Caco-2 (cell line): ENCODE data around the gene SIM1. TPM values are rescaled to one million over a fixed set of nuclear protein-coding genes. Genes with fewer than 3 reads are reported as not detected.

ENCODE experiments used
- BruUV-seq: library from RNA; stranded (reverse); fragments of 400-500 nt; replicated peaks from 2 replicates; lab custom pipeline; 2021; lab: Mats Ljungman, UMichigan
- CTCF ChIA-PET: fragments of 300-600 bp; sonication (Branson Sonifier 250); formaldehyde crosslinking; loops from one replicate; lab custom pipeline; 2022; ENCODE audit warnings: antibody characterized with exemption; lab: Charles Lee
- POLR2A ChIA-PET: fragments of 300-600 bp; sonication (Branson Sonifier 250); formaldehyde crosslinking; loops from one replicate; lab custom pipeline; 2022; ENCODE audit warnings: antibody characterized with exemption; lab: Charles Lee
- DNase-seq, 2 experiments: peaks; one replicate each; pipeline versions ENCODE4 v3.0.0 to v3.0.0-alpha.2; 2020 to 2022
- H3K27me3 ChIP-seq: replicated peaks from 2 replicates; pipeline ENCODE4 v1.6.0; 2011; ENCODE audit warnings: low read length; ENCODE audit not compliant: control insufficient read depth, insufficient read depth
- H3K36me3 ChIP-seq: 2 replicates; pipeline ENCODE4 v1.5.1; 2011; ENCODE audit warnings: low read length; ENCODE audit not compliant: control insufficient read depth, insufficient read depth
- H3K4me1 ChIP-seq: fragments of 250-450 bp; sonication (Bioruptor Pico); 2 replicates; pipeline ENCODE4 v1.5.1; 2020; ENCODE audit warnings: mild to moderate bottlenecking
- H3K4me3 ChIP-seq: 2 replicates; pipeline ENCODE4 v1.5.1; 2011; ENCODE audit warnings: low read depth, mild to moderate bottlenecking, control low read depth, low read length
- H3K9me3 ChIP-seq: fragments of 250-450 bp; sonication (Bioruptor Pico); 2 replicates; pipeline ENCODE4 v1.5.1; 2020; ENCODE audit warnings: mild to moderate bottlenecking, moderate library complexity
- H3K27ac Mint-ChIP-seq: one replicate; pipeline ENCODE4 v1.8.0; 2022; ENCODE audit warnings: mixed read lengths; ENCODE audit not compliant: unreplicated experiment
- H3K27me3 Mint-ChIP-seq: one replicate; pipeline ENCODE4 v1.8.0; 2022; ENCODE audit warnings: mixed read lengths; ENCODE audit not compliant: insufficient read depth, unreplicated experiment
- H3K36me3 Mint-ChIP-seq: one replicate; pipeline ENCODE4 v1.8.0; 2022; ENCODE audit warnings: mild to moderate bottlenecking, mixed read lengths; ENCODE audit not compliant: insufficient read depth, unreplicated experiment
- H3K4me1 Mint-ChIP-seq: one replicate; pipeline ENCODE4 v1.8.0; 2022; ENCODE audit warnings: low read depth, mixed read lengths; ENCODE audit not compliant: unreplicated experiment
- H3K4me3 Mint-ChIP-seq: one replicate; pipeline ENCODE4 v1.8.0; 2022; ENCODE audit warnings: mild to moderate bottlenecking, moderate library complexity, mixed read lengths; ENCODE audit not compliant: unreplicated experiment
- H3K9me3 Mint-ChIP-seq: one replicate; pipeline ENCODE4 v1.8.0; 2022; ENCODE audit warnings: mixed read lengths; ENCODE audit not compliant: unreplicated experiment
- intact Hi-C: fragments of 100-400 bp; cut with micrococcal nuclease; formaldehyde crosslinking; loops from one replicate; pipeline ENCODE4 v1.10.0; 2022; ENCODE audit not compliant: unreplicated experiment
- total RNA-seq: library from RNA; stranded (reverse); gene quantifications from 2 replicates; pipeline ENCODE4 v1.2.3, GENCODE V29; 2022
- TF ChIP-seq, protein P1 (sequence below), 2 experiments: fragments of 200-600 bp in 1 of 2; IDR thresholded peaks; 1 replicate in 1 of 2; 2 replicates in 1 of 2; pipeline versions ENCODE4 v1.5.1 to v1.8.0; 2011 to 2022; ENCODE audit warnings: antibody characterized with exemption in 1 of 2, control low read depth in 1 of 2, inconsistent platforms in 1 of 2, low read depth in 1 of 2, low read length in 1 of 2, mild to moderate bottlenecking in 1 of 2, moderate library complexity in 1 of 2; ENCODE audit not compliant: insufficient read depth in 1 of 2, severe bottlenecking in 1 of 2, unreplicated experiment in 1 of 2

The SIM1 gene
- total RNA-seq, 1 experiment from 2014 or later, result not detected

DNA sequence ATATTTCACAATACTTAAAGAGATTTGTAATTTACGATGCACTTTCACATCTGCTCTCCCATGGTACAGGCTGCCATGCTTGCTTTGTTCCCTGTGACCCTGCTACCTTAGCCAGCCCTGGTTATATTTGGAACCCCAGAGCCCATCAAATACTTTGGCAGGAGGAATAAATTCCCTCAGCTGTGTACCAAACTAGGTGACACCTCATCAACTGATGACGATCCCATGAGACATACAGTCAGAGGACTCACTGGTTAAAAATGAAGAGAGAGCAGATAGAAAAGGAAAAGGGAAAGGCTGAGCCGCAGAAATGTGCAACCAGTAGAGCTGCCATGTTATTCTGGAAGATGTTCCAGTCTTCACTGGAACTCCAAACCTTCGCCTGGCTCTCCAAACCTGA lies 120.0 kb downstream of the SIM1 start:
- intact Hi-C loops, result no loop called here
- no peak for DNase-seq
- no peak overlapping the region for H3K4me3 ChIP-seq
- POLR2A ChIA-PET, result no interaction called here
- H3K4me1 ChIP-seq, result no peaks in the 10 kb centered on the region
- no peaks in the 10 kb centered on the region for H3K9me3 ChIP-seq
- Mint-ChIP-seq H3K36me3 (no peaks in the 10 kb centered on the region), H3K27me3 (peaks cover 6% of the 10 kb centered on the region), H3K4me3 (no peak overlapping the region), H3K9me3 (no peaks in the 10 kb centered on the region), H3K4me1 (peaks cover 13% of the 10 kb centered on the region), H3K27ac (no peak overlapping the region)
- no peaks in the 10 kb centered on the region for H3K36me3 ChIP-seq
- H3K27me3 ChIP-seq, result no peaks in the 10 kb centered on the region
- CTCF ChIA-PET, result no interaction called here
- BruUV-seq, result no TSS peak
- TF ChIP-seq, protein P1, sequence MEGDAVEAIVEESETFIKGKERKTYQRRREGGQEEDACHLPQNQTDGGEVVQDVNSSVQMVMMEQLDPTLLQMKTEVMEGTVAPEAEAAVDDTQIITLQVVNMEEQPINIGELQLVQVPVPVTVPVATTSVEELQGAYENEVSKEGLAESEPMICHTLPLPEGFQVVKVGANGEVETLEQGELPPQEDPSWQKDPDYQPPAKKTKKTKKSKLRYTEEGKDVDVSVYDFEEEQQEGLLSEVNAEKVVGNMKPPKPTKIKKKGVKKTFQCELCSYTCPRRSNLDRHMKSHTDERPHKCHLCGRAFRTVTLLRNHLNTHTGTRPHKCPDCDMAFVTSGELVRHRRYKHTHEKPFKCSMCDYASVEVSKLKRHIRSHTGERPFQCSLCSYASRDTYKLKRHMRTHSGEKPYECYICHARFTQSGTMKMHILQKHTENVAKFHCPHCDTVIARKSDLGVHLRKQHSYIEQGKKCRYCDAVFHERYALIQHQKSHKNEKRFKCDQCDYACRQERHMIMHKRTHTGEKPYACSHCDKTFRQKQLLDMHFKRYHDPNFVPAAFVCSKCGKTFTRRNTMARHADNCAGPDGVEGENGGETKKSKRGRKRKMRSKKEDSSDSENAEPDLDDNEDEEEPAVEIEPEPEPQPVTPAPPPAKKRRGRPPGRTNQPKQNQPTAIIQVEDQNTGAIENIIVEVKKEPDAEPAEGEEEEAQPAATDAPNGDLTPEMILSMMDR (IDR thresholded peaks at IDR 0.05; ENCODE audit: insufficient read depth in 1 of 2, low read depth in 1 of 2, low read length in 1 of 2, severe bottlenecking in 1 of 2, unreplicated experiment in 1 of 2), result no peak

DNA sequence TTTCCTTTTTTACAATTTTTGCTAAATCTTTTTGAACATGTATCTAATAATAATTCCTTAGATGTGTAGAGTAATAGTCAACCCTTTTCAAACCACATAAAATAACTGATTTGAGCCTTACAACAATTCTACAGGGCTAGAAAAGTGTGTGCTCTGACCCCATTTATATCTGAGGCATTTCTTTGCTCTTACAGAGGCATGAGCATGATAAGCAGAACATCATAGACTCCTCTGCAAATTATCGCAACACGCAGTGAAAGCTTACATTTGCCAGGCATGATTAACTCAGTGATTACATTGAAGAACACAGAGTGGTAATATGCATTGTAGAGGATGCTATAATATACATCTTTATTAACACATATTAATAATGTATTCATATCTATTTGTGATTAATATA lies 120.4 kb downstream of the SIM1 start:
- BruUV-seq, result no TSS peak
- peaks cover 13% of the 10 kb centered on the region for H3K4me1 Mint-ChIP-seq
- TF ChIP-seq, protein P1 (IDR thresholded peaks at IDR 0.05; ENCODE audit: insufficient read depth in 1 of 2, low read depth in 1 of 2, low read length in 1 of 2, severe bottlenecking in 1 of 2, unreplicated experiment in 1 of 2), result no peak
- no peaks in the 10 kb centered on the region for H3K9me3 Mint-ChIP-seq
- H3K4me3 Mint-ChIP-seq, result no peak overlapping the region
- no peaks in the 10 kb centered on the region for H3K36me3 Mint-ChIP-seq
- H3K4me3 ChIP-seq, result no peak overlapping the region
- no peak overlapping the region for H3K27ac Mint-ChIP-seq
- no peaks in the 10 kb centered on the region for H3K4me1 ChIP-seq
- intact Hi-C loops, result no loop called here
- H3K36me3 ChIP-seq, result no peaks in the 10 kb centered on the region
- peaks cover 6% of the 10 kb centered on the region for H3K27me3 Mint-ChIP-seq
- ChIA-PET CTCF (interaction anchor here (0.7 kb wide), 1 partner anchor 22 kb away, joined by 3 read pairs; no protein-coding TSS in a partner anchor), POLR2A (no interaction called here)
- DNase-seq, result no peak
- no peaks in the 10 kb centered on the region for H3K9me3 ChIP-seq
- no peaks in the 10 kb centered on the region for H3K27me3 ChIP-seq

DNA sequence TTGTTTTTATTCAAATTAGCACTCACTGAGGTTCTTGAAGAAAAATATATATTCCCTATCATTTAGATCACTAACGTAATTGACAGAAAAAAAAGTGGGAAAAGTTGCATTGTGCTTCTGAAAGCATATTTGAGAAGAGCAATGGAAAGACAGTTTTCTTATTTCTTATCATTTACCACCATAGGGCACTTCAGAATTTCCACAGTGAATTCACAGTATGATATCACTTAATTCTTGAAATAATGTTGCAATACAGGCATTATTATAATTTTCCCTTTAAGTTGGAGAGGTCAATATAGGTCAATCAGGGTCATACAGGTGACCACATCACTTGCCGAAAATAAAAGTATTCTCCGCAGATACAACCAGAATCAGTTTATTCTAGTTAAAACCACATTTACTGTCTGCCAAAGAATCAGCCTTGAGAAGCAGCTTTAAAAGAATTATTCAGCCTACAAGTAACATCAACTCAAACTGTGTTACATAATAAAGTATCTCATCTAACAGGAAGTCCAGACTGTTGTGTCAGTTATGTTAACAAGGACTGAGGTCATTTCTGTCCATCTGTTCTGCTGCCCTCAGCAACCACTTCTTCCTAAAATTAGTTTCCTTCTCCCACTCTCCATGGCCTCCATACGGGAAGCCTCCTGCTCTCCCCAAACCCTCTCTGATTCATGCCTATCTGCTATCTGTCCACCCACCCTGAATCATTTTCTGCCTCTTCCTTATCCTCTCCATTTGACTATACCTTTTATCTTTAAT lies 121.2 kb downstream of the SIM1 start:
- H3K9me3 ChIP-seq, result no peaks in the 10 kb centered on the region
- no peaks in the 10 kb centered on the region for H3K4me1 ChIP-seq
- ChIA-PET POLR2A (no interaction called here), CTCF (interaction anchor here (0.7 kb wide), 1 partner anchor 23 kb away, joined by 3 read pairs; no protein-coding TSS in a partner anchor)
- Mint-ChIP-seq H3K4me1 (peaks cover 13% of the 10 kb centered on the region), H3K27me3 (peaks cover 6% of the 10 kb centered on the region), H3K4me3 (no peak overlapping the region), H3K27ac (no peak overlapping the region), H3K36me3 (no peaks in the 10 kb centered on the region), H3K9me3 (no peaks in the 10 kb centered on the region)
- no peak for DNase-seq
- H3K36me3 ChIP-seq, result no peaks in the 10 kb centered on the region
- H3K27me3 ChIP-seq, result no peaks in the 10 kb centered on the region
- H3K4me3 ChIP-seq, result no peak overlapping the region
- BruUV-seq, result no TSS peak
- intact Hi-C loops, result no loop called here
- TF ChIP-seq, protein P1 (IDR thresholded peaks at IDR 0.05; ENCODE audit: insufficient read depth in 1 of 2, low read depth in 1 of 2, low read length in 1 of 2, severe bottlenecking in 1 of 2, unreplicated experiment in 1 of 2), result no peak
